HG03060 (cell line): ENCODE results near the gene MPND.
"Not testable (repeated sequence)": the region's sequence is repeated elsewhere in the genome, so short reads cannot be mapped to it uniquely, and the experiment has no call there.

Experiments used
- ATAC-seq: cut with Tn5 transposase; IDR thresholded peaks from one replicate; pipeline ENCODE4 v1.9.1; 2021; ENCODE audit warnings: low read depth, moderate number of reproducible peaks; ENCODE audit not compliant: unreplicated experiment

Gene MPND

DNA sequence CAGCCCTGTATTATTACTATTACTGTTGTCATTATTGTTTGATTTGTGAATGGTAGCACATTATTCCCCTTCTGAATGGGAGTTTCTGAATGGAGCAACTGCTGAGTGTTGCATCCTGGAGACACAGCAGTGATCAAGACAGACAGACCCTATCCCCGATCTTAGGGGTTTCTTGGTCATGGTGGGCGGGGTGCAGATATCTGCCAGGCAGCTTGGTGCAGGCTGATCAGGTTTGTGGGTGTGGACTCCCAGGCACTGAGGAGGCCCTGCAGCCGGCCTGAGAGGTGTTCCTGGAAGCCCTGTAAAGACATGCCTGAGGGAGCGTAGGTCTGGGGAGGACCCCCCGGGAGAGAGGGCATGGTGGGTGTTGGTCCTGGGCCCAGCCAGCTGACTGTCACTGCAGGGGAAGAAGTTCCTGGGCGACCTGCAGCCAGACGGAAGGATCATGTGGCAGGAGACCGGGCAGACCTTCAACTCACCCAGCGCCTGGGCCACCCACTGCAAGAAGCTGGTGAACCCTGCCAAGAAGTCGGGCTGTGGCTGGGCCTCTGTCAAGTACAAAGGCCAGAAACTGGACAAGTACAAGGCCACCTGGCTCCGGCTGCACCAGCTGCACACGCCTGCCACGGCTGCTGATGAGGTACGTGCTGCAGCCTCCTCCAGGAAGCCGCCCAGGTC lies 2.1 kb downstream of the MPND start:
- no peak for ATAC-seq

GRCh38 chr19:4346020-4346383 lies 2.6 kb downstream of the MPND start:
- no peak for ATAC-seq

- no peak for ATAC-seq
These were observed 4.2 kb downstream of the MPND start for GRCh38 chr19:4347521-4347920.

GRCh38 chr19:4349225-4349624 lies 5.9 kb downstream of the MPND start:
- ATAC-seq = not testable (repeated sequence)

DNA sequence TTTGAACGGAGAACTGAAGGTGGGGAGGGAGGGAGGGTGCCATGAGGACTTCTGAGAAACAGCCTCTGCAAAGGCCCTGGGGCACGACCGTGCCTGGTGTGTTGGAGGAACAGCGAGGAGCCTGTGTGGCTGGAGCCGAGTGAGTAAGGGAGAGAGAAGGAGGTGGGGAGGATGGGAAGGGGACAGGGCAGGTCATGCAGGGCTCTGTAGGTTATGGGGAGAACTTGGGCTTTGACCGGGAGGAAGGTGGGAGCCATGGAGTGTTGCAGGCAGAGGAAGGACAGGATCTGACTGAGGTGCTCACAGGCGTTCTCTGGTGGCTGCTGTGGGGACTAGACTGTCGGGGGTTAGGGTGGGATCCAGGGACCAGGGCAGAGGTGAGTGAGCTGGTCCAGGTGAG lies 6.7 kb downstream of the MPND start:
- no peak for ATAC-seq

GRCh38 chr19:4350726-4351125 lies 7.4 kb downstream of the MPND start:
- no peak for ATAC-seq

DNA sequence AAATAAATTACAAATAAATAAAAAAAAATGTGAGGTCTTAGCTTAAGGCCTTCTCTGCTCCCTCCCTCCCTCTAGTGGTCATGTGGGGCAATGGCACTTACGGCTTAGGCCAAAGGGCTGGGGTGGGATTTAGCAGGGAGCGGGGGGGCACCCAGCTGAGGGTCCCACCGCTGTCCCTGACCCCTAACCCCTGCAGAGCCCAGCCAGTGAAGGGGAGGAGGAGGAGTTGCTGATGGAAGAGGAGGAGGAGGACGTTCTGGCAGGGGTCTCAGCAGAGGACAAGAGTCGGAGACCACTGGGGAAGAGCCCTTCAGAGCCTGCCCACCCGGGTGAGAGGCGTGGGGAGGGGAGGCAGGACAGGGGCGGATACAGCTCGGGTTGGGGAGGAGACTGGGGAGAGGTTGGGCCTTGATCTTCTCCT lies 9.3 kb downstream of the MPND start:
- no peak for ATAC-seq

DNA sequence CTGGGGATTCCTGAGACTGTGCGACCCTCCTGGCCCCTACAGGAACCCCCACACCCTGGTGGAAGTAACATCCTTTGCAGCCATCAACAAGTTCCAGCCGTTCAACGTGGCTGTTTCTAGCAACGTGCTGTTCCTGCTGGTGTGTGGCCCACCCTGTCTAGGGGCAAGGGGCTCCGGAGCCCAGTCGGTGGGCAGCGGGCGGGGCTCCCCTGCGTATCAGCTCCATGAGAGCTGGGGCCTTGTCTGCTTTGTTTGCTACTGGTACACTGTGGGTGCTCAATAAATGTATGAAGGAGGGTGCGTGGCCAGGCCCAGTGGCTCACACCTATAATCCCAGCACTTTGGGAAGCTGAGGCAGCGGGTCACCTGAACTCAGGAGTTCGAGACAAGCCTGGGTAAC lies 10.9 kb downstream of the MPND start:
- ATAC-seq = no peak

- no peak for ATAC-seq
These were observed 11.5 kb downstream of the MPND start for GRCh38 chr19:4354897-4355296.

DNA sequence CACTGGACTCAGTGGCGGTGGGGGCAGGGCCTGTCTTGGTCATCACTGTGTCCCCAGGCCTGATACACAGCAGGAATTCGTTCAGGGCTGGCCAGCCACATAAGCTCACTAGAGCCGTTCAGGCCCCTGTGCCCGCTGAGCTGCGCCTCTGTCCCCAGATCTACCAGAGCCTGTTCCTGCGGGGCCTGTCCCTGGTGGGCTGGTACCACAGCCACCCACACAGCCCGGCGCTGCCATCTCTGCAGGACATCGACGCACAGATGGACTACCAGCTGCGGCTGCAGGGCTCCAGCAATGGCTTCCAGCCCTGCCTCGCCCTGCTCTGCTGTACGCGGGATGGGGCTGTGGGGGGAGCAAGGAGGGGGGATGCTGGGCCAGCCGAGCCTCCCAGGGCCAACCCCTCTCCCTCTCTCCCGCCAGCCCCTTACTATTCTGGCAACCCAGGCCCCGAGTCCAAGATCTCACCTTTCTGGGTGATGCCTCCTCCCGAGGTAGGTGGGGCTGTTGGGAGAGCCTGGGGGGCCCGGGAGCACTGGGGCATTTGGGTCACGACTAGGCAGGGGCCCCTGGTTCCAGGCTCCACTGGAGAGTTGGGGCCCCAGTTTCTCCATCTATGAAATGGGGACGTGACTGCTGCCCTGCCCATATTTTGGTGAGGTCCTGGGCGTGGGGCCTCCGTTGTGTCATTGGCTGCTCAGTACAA lies 13.9 kb downstream of the MPND start:
- no peak for ATAC-seq

DNA sequence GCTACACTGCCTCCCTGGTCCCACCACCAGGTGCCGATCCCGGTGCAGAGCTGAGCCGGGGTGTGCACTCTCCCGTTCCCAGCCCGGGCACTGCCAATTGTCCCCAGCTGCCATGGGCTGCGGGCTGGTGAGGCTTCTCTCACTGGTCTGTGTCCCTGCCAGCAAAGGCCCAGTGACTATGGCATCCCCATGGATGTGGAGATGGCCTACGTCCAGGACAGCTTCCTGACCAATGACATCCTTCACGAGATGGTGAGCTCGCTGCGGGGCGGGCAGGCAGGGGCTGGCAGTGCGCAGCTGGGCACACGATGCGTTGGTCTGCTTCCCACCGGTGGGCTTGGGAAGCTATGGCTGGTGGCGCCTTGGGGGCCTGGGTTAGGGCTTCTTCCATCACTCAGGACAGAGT lies 14.6 kb downstream of the MPND start:
- no peak for ATAC-seq

- ATAC-seq = no peak
These were observed 15.6 kb downstream of the MPND start for GRCh38 chr19:4358709-4359626.

- ATAC-seq = no peak
These were observed 16.3 kb downstream of the MPND start for GRCh38 chr19:4359627-4360000.

DNA sequence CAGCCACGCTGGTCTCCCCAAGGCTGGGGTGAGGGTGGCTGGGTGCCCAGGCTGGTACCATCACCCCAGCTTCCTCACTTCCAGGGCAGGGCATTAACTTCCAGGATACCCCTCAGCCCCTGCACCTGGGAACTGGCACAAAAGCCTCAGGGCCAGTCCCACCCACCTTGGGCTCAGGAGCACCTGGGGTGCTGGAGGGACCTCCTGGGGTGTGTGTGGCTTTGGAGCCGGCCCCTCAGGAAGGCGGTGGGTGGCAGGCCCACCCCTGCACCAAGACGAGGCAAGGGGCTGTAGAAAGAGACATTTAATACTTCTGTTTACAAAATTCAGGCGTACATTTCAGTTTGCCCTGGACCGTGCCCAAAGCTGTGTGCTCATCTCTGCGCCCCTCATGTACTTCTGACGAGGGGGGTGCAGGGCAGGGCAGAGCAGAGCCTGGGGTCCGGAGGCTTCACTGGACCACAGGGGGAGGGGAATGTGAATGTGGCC lies 16.8 kb downstream of the MPND start:
- ATAC-seq = no peak

DNA sequence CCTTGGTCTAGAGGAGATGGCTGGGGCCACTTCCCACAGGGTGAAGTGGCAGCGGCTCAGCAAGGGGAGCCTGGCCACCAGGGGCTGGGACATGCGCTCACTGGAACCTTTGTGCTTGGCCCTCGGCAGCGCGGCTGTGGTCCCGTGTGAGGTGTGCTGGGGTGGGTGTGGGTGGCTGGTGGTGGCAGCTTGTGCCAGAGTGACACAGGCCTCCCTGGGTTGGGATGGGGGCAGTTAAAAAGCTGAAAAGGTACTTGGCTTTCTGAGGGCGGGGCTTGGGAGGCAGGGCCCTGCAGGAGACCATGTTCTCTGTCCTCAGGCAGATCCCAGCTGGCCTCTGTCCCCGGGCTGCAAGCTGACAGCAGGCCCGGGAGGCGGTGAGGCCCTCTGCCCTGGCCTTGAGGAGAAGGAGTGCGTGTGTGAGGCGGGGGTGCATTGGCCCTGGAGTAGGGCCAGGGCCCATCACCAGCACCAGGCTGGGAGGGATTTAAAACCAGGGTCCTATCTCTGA lies 17.3 kb downstream of the MPND start:
- ATAC-seq = no peak

GRCh38 chr19:4361152-4362046 lies 18.0 kb downstream of the MPND start:
- no peak for ATAC-seq

- ATAC-seq = no peak
These were observed 18.9 kb downstream of the MPND start for GRCh38 chr19:4362101-4362828.

DNA sequence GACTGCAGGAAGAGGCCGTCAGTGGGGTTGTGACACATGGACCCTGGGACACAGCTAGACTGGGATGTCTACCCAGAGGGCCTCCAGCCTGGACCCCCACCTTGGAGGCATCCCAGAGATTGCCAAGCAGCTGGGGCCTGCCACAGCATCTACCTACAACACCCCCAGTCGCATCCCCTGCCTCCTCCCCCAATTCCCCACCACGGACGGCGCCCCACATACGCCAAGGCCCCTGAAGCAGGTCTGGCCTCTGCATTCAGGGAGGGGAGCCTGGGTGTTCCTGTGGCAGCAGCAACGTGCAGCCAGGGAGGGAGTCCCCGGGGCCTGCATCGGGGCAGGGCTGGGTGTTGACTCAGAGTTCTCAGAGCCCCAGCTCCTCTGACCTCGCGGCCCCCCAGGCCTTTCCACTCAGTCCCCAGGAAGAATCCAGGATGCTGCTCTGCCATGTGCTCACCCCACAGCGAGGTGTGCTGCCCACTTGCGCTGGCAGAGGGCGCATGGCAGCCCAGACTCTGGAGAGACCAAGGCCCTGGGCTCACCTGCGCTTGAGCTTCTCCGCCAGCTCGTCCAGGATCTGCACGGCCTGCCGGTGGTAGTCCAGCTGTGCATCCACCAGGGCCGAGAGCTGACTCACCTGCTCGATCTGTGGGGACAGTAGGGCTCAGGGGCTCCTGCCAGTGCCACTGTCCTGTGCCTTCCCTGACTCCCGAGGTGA lies 19.6 kb downstream of the MPND start:
- ATAC-seq = no peak
